Testis (tissue), 3 donors: ENCODE data around the gene PINK1. TPM values are rescaled to one million over a fixed set of nuclear protein-coding genes. Genes with fewer than 3 reads are reported as not detected.
A peak's percentile ranks its signal among the peaks of the same experiment; 100 is the strongest.

Experiments used
- DNase-seq: peaks from one replicate; pipeline ENCODE4 v3.0.0-alpha.2; 2019
- H3K27ac ChIP-seq, 2 donors: fragments of 200-600 bp; sonication (generic); one replicate each; pipeline ENCODE4 v1.5.1; 2019
- H3K27me3 ChIP-seq: fragments of 200-600 bp; sonication (generic); one replicate; pipeline ENCODE4 v1.5.1; 2019
- H3K36me3 ChIP-seq: fragments of 200-600 bp; sonication (generic); one replicate; pipeline ENCODE4 v1.5.1; 2017; ENCODE audit warnings: low read depth; ENCODE audit errors: missing control alignments
- H3K4me1 ChIP-seq: fragments of 200-600 bp; sonication (generic); one replicate; pipeline ENCODE4 v1.5.1; 2019
- H3K4me3 ChIP-seq, 2 donors: fragments of 200-600 bp; sonication (generic); one replicate each; pipeline ENCODE4 v1.5.1; 2017 to 2019
- H3K9me3 ChIP-seq: fragments of 200-600 bp; sonication (generic); one replicate; pipeline ENCODE4 v1.5.1; 2017
- CTCF ChIP-seq, 3 experiments: fragments of 450-650 bp in 2 of 3; fragments of 200-600 bp in 1 of 3; sonication (generic) in 1 of 3; IDR thresholded peaks; one replicate each; pipeline ENCODE4 v1.5.1; 2016 to 2019; ENCODE audit warnings: antibody characterized with exemption in 3 of 3, mild to moderate bottlenecking in 2 of 3, moderate library complexity in 1 of 3
- POLR2A ChIP-seq: fragments of 450-650 bp; IDR thresholded peaks from one replicate; pipeline ENCODE4 v1.6.1; 2017; ENCODE audit warnings: antibody characterized with exemption, mild to moderate bottlenecking, moderate library complexity
- WGBS, 2 donors: methylation state at CpG; one replicate each; pipeline ENCODE4 v1.1.5; 2018; 5-methylcytosine and 5-hydroxymethylcytosine counted together
- intact Hi-C: fragments of 100-400 bp; cut with DNase I; formaldehyde crosslinking; loops from one replicate; pipeline ENCODE4 v1.15.1; 2023; ENCODE audit warnings: low total_unique reads
- polyA plus RNA-seq: library from polyadenylated mRNA; stranded (reverse); fragments of 350-450 nt; fragmentation: Illumina TruSeq; extraction: RNeasy Lipid Tissue Mini Kit (QIAGEN cat#74804); gene quantifications from one replicate; pipeline ENCODE4 v1.2.3, GENCODE V29; 2014; ENCODE audit warnings: low read depth, low replicate concordance; ENCODE audit not compliant: insufficient read depth
- total RNA-seq, 2 donors: library from RNA; depleted of rRNA; stranded (reverse); fragments of >200 nt; gene quantifications; one replicate each; pipeline ENCODE4 v1.2.3, GENCODE V29; 2016

PINK1 gene
- total and polyA plus RNA-seq, 3 donors from 2014 or later, result 157 to 340 (median 168) TPM

GRCh38 chr1:20662110-20662475 lies 28.8 kb downstream of the PINK1 start:
- Histone ChIP-seq H3K4me1 (peaks cover 15% of the 10 kb centered on the region), H3K36me3 (no peaks in the 10 kb centered on the region)
- TF ChIP-seq CTCF (IDR thresholded peaks at IDR 0.05) (no peak), POLR2A (no peak)

GRCh38 chr1:20663365-20663764 lies 30.1 kb downstream of the PINK1 start:
- Histone ChIP-seq H3K4me1 (peaks cover 15% of the 10 kb centered on the region), H3K4me3 (no peak overlapping the region), H3K27me3 (no peaks in the 10 kb centered on the region), H3K9me3 (no peaks in the 10 kb centered on the region), H3K27ac (no peak overlapping the region), H3K36me3 (no peaks in the 10 kb centered on the region)
- no peak for DNase-seq
- intact Hi-C loops, result no loop called here
- TF ChIP-seq POLR2A (no peak), CTCF (IDR thresholded peaks at IDR 0.05) (no peak)
- WGBS, 2 donors, result 90 to 91% methylated on average over 1 of the region's 1 CpG

More at GRCh38 chr1:20662110-20662475, 28.8 kb downstream of the PINK1 start:
- no peaks in the 10 kb centered on the region for H3K27me3 ChIP-seq
- 31 to 43% methylated on average over 7 of the region's 7 CpGs for WGBS, 2 donors
- H3K27ac ChIP-seq, result peak overlapping the region in 1 of 2 donors; percentile 89
- H3K4me3 ChIP-seq, result peak overlapping the region; percentile 64 to 91
- DNase-seq, result no peak
- H3K9me3 ChIP-seq, result no peaks in the 10 kb centered on the region
- intact Hi-C loops, result no loop called here

GRCh38 chr1:20663969-20664715 lies 30.9 kb downstream of the PINK1 start:
- H3K4me3 ChIP-seq, result no peak overlapping the region
- intact Hi-C loops, result no loop called here
- H3K36me3 ChIP-seq, result no peaks in the 10 kb centered on the region
- WGBS, 2 donors, result 64 to 77% methylated on average over 12 of the region's 12 CpGs
- no peaks in the 10 kb centered on the region for H3K9me3 ChIP-seq
- no peak for DNase-seq
- H3K4me1 ChIP-seq, result peaks cover 15% of the 10 kb centered on the region
- no peak overlapping the region for H3K27ac ChIP-seq
- H3K27me3 ChIP-seq, result no peaks in the 10 kb centered on the region
- no peak for TF ChIP-seq CTCF (IDR thresholded peaks at IDR 0.05)
- TF ChIP-seq POLR2A, result no peak

GRCh38 chr1:20665726-20666125 lies 32.5 kb downstream of the PINK1 start:
- no peak overlapping the region for H3K27ac ChIP-seq
- TF ChIP-seq CTCF (IDR thresholded peaks at IDR 0.05) (no peak), POLR2A (no peak)
- no peak for DNase-seq
- H3K36me3 ChIP-seq, result no peaks in the 10 kb centered on the region
- no peaks in the 10 kb centered on the region for H3K27me3 ChIP-seq
- WGBS, 2 donors, result 79 to 85% methylated on average over 12 of the region's 12 CpGs
- H3K4me3 ChIP-seq, result no peak overlapping the region
- no peaks in the 10 kb centered on the region for H3K9me3 ChIP-seq
- intact Hi-C loops, result no loop called here
- H3K4me1 ChIP-seq, result peaks cover 5% of the 10 kb centered on the region

- H3K4me1 ChIP-seq, result peaks cover 5% of the 10 kb centered on the region
- DNase-seq, result no peak
- no peak overlapping the region for H3K27ac ChIP-seq
- no peaks in the 10 kb centered on the region for H3K9me3 ChIP-seq
- no peak for TF ChIP-seq POLR2A
- TF ChIP-seq CTCF (IDR thresholded peaks at IDR 0.05), result no peak
- no peaks in the 10 kb centered on the region for H3K27me3 ChIP-seq
- intact Hi-C loops, result no loop called here
- 68 to 72% methylated on average over 8 to 14 of the region's 16 CpGs for WGBS, 2 donors
- H3K4me3 ChIP-seq, result no peak overlapping the region
- H3K36me3 ChIP-seq, result no peaks in the 10 kb centered on the region
These were observed 32.9 kb downstream of the PINK1 start for GRCh38 chr1:20666146-20666545.
